ENCODE results near the gene IGSF8. TPM values are rescaled to one million over a fixed set of nuclear protein-coding genes. Genes with fewer than 3 reads are reported as not detected.
"Not testable (repeated sequence)": the region's sequence is repeated elsewhere in the genome, so short reads cannot be mapped to it uniquely, and the experiment has no call there.

IGSF8 gene
- total RNA-seq, 4 donors from 2014 or later, result 5.4 to 41.4 (median 26.9) TPM

GRCh38 chr1:160127381-160127780 is 29.0 kb upstream of the IGSF8 start:
- intact Hi-C loops (cut with DNase I; ENCODE audit: low total_unique reads), result no loop called here
- Histone ChIP-seq H3K4me1 (no peaks in the 10 kb centered on the region), H3K27ac (no peak overlapping the region)

GRCh38 chr1:160126342-160126741 is 27.9 kb upstream of the IGSF8 start:
- H3K27ac ChIP-seq; H3K27me3 ChIP-seq; H3K4me1 ChIP-seq; H3K4me3 ChIP-seq; H3K36me3 ChIP-seq; DNase-seq; intact Hi-C loops (cut with DNase I; ENCODE audit: low total_unique reads); H3K9me3 ChIP-seq: not testable (repeated sequence)

More at GRCh38 chr1:160127381-160127780, 29.0 kb upstream of the IGSF8 start:
- no peak overlapping the region for H3K4me3 ChIP-seq
- no peaks in the 10 kb centered on the region for H3K9me3 ChIP-seq
- no peaks in the 10 kb centered on the region for H3K36me3 ChIP-seq
- TF ChIP-seq CTCF (IDR thresholded peaks at IDR 0.05) (no peak), POLR2A (IDR thresholded peaks at IDR 0.05) (no peak)
- no peak for DNase-seq
- no peaks in the 10 kb centered on the region for H3K27me3 ChIP-seq

- H3K9me3 ChIP-seq, result no peaks in the 10 kb centered on the region
- no peak overlapping the region for H3K27ac ChIP-seq
- no peak overlapping the region for H3K4me3 ChIP-seq
- no peaks in the 10 kb centered on the region for H3K27me3 ChIP-seq
- intact Hi-C loops (cut with DNase I; ENCODE audit: low total_unique reads), result no loop called here
- DNase-seq, result no peak
- no peaks in the 10 kb centered on the region for H3K4me1 ChIP-seq
- H3K36me3 ChIP-seq, result no peaks in the 10 kb centered on the region
- TF ChIP-seq CTCF (IDR thresholded peaks at IDR 0.05) (no peak), POLR2A (IDR thresholded peaks at IDR 0.05) (no peak)
These were observed 27.3 kb upstream of the IGSF8 start for GRCh38 chr1:160125746-160126145.

GRCh38 chr1:160124705-160125478 is 26.5 kb upstream of the IGSF8 start:
- TF ChIP-seq POLR2A (IDR thresholded peaks at IDR 0.05) (no peak), CTCF (IDR thresholded peaks at IDR 0.05) (no peak)
- intact Hi-C loops (cut with DNase I; ENCODE audit: low total_unique reads), result no loop called here
- Histone ChIP-seq H3K27ac (no peak overlapping the region), H3K4me3 (no peak overlapping the region), H3K9me3 (no peaks in the 10 kb centered on the region), H3K27me3 (no peaks in the 10 kb centered on the region), H3K4me1 (no peaks in the 10 kb centered on the region), H3K36me3 (no peaks in the 10 kb centered on the region)
- DNase-seq, result no peak

GRCh38 chr1:160123726-160124125 is 25.3 kb upstream of the IGSF8 start:
- DNase-seq, result no peak
- no peak for TF ChIP-seq CTCF (IDR thresholded peaks at IDR 0.05)
- TF ChIP-seq POLR2A (IDR thresholded peaks at IDR 0.05), result no peak
- no peaks in the 10 kb centered on the region for H3K9me3 ChIP-seq
- H3K36me3 ChIP-seq, result no peaks in the 10 kb centered on the region
- intact Hi-C loops (cut with DNase I; ENCODE audit: low total_unique reads), result no loop called here
- H3K27ac ChIP-seq, result no peak overlapping the region
- no peak overlapping the region for H3K4me3 ChIP-seq
- H3K4me1 ChIP-seq, result no peaks in the 10 kb centered on the region
- H3K27me3 ChIP-seq, result no peaks in the 10 kb centered on the region
